ENCODE data around the gene LRMDA. TPM values are rescaled to one million over a fixed set of nuclear protein-coding genes. Genes with fewer than 3 reads are reported as not detected.

LRMDA gene
- total RNA-seq, 1 donor from 2014 or later, result 17.1 TPM

DNA sequence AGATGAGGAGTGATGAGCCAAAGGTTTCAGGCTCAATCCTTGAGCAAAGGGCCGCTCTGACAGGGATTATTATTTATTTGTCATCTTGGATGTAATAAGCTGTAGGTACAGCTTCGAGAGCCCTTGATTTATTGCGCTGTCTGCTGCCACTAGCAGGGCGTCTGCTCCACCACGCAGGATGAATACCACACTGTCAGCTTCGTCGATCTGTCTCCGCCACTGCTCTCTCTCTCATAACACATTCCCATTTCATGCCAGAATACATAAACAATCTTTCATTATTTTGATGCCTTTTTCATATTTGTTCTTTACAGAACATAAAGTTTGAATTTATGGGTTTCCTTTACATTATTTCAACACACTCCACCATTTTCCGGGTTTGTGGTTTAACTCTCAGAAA lies 276.6 kb downstream of the LRMDA start:
- DNase-seq (ENCODE audit: low spot score), result no peak

DNA sequence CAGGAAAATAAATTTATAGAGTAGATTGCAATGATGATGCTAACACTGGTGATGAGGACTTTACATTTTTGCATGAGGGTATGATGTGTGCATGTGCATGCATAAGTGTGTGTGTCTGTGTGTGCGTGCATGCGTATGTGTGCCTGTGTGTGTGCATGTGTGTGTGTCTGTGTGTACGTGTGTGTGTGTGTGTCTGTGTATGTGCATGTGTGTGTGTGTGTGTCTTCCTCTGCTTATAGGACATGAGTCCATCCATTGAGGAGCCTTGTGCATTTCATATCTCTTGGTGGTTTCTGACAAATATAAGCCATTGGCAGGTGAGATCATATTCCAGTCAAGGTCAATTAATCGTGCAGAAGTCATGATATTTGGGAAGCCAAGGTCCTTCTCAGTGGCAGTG lies 277.8 kb downstream of the LRMDA start:
- DNase-seq (ENCODE audit: low spot score), result no peak

DNA sequence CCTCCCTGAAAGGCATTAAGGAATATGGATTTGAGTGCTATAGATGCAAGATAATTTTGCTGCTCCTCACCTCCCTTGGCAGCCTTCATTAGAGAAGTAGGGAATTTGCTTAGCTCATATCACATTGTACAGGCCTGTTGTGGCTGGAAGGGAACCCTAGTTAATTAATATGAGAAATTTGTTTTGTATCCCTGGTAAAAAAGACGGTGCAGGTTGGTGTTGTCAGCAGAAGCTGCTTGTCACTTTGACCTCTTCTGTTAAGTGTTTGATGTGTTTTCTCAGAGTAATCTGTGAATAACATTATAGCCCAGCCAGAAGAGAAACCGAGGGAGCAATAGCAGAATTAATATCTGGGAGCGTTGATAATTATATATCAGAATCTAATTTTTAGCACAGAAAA lies 278.4 kb downstream of the LRMDA start:
- DNase-seq (ENCODE audit: low spot score), result no peak

DNA sequence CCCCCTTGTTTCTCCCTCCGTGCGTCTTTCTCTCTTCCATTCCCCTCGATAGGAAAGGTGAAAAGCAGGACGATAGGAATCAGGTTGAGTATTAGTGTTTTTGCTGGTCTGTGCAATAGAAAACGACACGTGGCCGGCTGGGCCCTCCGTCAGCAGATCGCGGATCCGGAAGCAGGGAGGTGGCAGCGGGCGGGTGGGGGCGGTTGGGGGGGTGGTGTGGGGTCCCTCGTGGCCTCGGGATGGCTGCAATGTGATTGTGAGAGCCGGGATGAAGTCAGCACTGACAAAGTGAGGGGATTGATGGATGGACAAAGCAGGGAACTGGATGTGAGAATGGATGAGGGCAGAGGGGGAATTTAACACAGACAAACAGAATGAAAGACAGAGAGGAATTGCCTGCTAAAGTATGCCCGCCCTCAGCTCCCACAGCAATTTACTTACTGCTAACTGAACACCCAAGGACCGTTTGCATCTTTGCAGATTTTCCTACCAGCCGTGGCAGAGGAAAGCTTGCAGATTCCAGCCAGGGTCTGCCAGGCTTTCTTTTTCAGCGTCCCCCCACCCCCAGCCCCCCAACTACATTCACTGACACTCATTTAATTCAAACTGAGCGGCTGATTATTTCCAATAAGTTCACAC lies 280.9 kb downstream of the LRMDA start:
- no peak for DNase-seq (ENCODE audit: low spot score)

DNA sequence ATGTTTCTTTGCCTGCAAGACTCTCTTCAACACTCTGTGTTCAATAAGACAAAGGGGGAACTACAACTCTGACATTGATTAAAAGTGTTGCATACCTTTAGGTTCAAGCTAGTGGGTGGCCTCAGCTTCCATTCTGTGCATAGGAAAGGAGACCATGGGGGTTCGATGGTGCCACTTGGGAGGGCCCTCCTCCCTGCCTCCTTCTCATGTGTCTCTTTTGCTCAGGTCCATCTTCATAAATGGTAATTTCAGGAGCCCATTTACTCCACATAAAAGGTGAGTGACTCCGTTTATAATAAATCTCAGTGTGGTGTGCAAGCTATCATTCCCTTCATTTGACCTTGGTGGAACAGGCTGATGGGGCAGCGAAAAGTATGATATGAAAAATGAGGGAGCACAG lies 285.1 kb downstream of the LRMDA start:
- no peak for DNase-seq (ENCODE audit: low spot score)

DNA sequence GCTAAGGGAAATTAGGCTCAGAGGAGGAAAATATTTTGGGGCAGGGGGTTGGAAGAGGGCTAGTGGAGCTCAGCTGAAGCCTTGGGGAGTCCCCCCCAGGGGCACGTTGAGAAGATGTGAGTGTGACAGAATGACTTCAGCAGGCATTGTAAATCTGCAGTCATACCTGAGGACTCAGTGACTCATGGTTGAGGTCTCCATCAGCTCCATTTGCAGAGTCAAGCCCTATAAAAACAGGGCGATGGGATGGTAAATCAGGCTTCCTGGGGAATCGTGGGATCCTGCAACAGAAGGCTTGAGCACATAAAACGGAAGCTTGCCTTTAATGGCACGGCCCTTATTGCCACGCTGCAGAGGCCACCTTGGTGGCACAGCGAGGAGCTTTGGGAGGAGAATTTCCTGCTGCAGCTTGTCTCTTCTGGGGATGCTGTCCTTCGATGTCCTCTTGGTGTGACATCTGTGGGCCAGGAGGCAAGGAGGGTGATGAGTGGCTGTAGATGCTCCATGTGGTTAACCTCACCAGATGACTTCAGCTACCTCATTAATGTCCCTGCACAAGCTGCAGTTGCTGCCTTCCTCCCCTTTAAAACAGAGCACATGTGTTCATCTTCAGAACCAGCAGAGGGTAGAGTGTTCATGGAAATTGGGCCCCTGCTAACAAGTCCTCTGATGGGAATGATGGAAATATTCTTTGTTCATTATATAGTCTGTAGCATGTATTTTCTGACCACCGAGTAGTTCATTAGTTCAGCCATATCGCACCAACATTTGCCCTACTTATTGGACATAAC lies 285.9 kb downstream of the LRMDA start:
- DNase-seq (ENCODE audit: low spot score), result no peak

DNA sequence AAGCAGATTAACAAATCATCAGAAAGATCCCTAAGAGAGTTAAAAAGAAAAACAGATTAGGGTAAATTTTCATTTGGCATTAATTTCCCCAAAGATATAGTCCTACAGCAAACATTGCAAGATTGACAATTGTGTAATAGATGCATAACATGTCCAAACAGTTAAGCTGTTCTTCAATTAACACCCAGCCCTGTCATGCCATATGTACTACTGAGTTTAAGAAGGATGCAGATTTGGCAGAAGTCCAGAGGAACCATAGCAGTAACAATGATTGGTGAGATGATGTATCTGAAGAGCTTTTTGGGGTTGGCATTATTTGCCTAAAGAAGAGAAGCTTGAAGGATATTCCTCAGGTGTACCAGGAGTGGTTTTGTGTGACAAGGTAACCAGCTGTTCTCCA lies 287.6 kb downstream of the LRMDA start:
- DNase-seq (ENCODE audit: low spot score), result no peak

DNA sequence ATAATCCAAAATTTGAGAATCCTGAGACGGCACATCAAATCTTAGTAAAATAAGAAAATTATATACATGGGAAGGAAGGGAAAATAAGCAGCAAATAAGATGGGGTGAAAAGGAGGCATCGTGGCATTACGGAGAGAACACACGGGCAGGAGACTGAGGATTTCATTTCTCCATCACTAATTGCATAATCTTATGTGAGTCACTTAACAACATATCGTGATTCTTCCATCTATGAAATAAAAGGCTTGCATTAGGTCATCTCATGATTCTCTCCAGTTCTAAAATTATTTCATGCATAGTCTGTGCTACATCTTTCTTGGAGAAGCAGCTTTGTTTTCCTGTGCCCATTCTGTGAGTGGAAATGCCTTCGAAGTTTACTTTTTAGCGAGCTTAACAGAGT lies 288.7 kb downstream of the LRMDA start:
- DNase-seq (ENCODE audit: low spot score), result no peak

DNA sequence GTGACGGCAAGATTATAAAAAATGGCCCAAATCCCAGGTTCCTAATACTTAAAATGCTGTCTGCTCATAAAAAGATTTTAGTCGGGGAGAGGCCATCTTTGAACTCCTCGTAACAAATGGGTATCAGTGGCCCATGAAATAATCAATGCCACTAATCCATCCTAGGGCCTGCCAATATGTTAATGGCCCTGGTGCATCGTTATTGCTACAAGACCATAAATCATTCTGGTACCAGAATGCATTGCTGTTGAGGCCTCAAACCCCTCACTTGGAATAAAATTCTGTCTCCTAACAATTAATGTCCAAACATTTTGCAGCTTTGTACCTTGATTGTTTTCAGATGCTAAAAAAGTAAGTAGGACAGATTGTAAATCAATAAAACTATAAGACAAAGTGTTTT lies 290.6 kb downstream of the LRMDA start:
- DNase-seq (ENCODE audit: low spot score), result no peak

DNA sequence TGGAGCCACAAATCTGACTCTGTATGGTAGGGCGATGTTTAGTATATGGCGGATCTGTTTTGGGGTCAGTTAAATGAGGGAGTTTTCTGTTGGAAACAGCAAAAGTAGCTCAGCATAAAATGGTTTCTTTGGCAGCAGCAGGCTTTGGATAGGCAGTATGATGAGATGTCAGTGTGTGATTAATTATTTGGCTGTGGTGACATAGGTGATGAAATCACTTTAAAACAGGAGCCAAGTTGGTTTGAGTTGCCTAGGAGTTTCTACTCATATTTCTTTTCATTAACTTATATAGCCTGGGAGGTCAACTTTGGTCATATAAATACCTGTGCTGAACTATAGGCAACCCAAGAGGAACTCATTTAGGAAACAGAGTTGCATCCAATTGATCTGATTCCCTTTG lies 291.2 kb downstream of the LRMDA start:
- DNase-seq (ENCODE audit: low spot score), result no peak

DNA sequence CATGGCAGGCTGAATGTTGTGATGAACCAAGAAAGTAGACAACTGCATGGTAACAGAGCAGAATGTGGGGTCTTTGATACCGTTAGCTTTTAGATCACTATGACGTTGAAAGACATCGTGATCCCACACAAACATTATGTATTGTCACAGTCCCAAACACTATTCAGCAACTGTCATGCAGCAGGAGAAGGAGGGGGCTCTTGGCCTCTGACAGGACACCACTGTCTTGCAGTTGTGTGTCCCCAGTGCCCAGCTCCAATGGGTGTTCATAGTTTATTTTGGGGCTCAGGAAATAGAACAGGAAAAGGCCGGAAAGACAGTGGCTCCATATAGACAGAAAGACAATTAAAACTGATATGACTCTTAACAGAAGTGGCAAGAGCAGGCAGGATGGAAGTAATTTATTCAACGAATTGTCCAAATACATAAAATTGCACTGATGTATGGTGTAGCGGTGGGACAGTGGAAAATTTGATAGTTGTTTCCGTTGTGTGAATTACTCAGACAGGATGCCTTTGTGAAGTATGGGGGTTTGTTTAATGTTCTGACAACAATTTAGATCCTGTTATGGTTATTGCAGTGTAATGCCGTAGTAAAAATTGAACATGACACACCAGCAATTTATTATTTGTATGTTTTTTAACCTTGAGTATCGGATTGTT lies 292.0 kb downstream of the LRMDA start:
- DNase-seq (ENCODE audit: low spot score), result no peak

DNA sequence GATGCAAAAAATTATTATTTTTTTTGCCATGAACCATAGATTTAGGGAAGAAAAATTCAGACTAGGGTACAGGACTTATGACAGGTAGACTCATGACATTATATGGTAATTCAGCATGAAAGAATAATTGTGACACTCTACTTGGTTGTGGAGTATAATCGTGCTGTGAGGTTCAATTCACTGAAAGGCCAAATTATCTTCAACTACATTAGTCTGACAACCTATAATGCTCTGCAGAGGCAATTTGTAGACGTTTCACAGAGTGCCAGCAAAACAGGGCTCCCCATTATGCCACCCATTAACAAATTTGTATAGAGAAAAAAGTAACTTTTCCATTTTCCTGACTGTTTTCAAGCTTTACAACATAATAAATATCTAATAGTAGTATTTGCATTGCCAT lies 292.6 kb downstream of the LRMDA start:
- DNase-seq (ENCODE audit: low spot score), result no peak

DNA sequence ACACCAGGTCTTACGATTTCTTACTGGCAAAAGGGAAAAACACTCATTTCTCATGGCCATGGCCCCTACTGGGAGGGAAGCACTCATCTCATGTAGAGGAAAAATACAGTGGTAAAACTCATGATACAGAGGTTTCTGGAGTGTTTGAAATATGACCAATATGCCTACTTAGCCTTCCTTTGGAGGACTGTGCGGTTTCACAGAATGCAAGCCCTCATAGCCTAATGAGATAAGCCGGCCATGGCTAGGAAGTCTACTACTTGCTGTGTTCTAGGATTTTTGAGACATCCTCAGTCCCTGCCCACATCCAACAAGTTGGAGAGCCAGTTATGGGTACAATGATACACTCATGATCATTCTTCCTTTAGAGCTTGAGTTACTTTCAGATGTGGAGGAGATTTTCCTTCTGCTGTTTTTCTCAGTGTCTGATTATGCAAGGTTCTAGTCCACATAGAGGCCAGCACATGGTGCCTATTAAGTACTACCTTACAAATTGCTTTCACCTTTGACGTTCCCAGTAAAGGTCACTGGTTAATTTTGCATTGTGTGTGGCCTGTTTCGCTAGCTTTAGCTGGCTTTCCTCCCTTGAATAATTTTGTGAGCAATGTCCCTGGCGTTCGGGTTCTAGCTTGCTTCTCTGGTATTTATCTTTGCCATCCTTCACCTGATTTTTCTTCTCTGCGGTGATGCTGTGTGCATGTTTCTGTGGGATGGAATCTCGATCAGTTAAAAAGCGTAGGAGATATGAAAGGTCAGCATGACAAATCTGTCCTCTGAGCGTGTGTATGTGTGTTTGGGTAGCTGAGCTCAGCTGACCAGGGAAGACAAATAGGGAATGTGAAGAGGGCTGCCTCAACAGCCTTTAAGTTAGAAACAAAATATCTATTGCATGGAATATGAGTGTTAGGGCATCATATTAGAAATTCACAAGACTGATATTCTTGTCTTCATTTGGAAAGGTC lies 295.4 kb downstream of the LRMDA start:
- DNase-seq (ENCODE audit: low spot score), result no peak

DNA sequence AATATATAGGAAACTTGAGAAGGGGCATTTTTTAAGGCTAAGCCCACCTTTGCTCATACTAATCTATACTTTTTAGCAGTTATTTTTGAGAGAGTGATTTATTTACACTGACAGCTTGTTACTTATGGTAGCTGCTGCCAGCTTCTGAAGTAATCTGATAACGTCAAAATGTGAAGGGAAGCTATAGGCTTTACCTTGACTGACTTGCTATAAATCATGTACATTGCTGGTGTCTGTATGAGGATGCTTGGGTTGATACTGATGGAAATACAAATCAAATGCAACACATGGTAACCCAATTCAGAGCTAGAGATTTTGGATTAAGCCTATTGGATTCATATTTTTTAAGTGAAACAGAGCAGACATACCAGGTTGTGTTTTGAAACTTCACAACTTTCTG lies 299.4 kb downstream of the LRMDA start:
- DNase-seq (ENCODE audit: low spot score), result no peak

DNA sequence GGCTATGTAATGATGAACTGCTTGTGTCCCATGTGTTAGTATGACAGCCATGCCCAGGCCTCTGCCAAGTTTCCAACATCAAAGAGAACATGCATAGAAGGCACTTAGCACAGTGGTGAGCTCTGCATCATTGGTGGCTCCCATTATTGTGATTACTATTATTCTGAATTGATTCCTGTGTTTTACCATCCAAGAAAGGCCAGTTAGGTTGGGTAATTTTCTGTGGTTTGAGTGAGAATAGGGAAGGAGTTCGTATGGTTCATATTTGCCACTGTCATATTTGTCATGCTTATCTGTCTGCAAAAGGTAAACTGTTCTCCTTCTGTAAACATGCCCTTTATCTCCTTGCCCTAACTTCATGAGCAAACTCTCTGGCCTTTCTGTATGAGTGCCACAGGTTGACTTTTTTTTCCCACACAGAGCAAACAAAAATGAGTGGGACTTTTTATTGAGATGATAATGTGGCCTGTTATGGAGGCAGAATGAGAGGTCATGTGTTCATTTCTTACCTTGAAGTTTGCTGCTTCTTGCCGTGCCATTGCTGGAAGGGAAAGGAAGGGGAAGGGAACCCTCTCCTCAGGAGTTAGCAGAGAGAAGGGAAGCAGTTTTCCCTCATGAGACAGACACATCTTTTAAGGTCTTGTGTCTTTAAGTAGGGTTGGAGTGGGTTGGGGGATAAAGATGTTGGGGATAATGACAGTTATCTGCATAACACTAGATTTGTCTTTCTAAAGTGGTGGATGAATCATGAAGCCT lies 301.9 kb downstream of the LRMDA start:
- no peak for DNase-seq (ENCODE audit: low spot score)

DNA sequence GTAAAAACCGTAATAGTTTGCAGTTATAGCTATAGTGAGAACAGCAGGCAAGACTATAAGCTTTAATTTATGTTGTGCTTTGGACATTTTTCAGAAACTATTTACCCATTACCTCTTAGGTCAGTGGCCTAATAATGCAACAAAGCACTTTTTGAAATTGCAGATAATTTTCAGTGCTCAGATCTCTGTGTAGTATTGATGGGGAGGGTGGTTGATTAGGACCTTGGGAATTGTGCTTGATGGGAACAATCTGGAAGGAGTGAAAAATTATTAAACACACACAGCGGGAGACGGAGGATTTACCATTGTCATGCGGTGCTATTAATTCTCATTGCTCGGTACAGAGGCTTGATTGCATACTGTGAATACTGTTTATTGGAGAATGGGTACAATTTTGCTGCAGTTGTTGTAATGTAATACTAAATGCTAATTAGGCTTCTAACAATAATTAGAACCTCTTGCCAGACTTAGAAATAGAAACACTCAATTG lies 304.8 kb downstream of the LRMDA start:
- no peak for DNase-seq (ENCODE audit: low spot score)

DNA sequence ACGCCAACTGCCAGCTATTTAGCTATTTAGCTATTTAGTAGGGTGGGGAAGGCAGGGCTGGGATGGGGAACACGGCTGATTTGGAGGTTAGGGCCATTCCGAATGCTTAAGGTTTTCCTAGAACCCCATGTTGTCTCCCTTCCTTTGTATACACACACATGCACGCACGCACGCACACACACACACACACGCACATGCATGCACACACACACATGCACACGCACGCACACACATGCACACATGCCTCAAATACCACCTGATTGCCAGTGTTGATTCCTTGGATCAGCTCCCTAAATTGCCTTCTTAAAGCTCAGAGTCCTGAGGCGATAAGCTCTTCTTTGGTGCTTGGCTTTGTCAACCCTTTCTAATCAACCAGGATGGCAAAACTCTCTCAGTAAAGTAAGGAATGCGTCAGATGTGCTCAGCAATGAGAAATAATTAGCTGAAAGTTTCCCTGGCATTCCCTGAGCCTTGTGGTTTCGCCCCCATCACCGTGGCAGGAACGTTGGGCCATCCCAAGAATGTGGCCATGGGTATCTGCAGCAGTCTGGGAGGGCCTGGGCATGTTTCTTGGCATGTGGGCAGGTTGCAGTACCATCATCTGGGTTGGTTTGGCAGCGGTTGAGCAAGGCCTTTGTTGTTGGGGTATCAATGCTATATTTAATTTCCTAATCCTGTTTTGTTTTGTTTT lies 305.6 kb downstream of the LRMDA start:
- no peak for DNase-seq (ENCODE audit: low spot score)

DNA sequence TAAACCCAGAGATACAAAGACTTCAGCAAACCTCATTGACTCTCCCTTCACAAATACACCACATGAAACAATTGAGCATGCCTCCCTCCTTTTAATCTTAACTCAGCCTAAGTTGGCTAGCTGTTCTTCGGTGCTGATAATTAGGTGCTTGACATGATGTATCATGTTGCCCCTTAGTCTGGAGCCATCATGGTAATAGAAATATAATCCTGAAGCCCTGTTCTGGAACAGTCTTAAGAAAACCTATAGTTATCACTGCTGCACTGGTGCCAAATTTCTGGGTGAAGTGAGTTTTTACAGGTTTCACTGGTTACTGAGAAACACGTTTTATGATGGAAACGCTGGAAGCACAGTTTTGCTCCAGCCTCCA lies 306.1 kb downstream of the LRMDA start:
- DNase-seq (ENCODE audit: low spot score), result no peak

DNA sequence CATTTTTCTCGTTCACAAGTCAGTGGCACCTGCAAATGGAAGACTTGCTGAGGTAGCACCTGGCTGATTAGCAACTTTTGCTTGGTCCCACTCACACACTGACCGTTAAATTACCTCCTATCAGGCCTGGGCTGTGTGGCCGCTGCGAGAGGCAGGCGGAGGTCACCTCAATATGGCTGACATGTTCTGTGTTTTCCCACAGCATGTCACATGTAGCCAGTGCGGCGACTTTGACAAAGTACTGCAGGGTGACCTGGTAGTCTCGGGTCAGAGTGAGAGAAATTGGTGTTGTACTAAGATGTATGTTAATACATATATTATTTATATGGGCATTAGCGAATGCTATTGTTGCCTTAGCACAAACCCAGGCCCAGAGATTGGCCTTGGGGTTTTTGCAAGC lies 307.5 kb downstream of the LRMDA start:
- DNase-seq (ENCODE audit: low spot score), result no peak

DNA sequence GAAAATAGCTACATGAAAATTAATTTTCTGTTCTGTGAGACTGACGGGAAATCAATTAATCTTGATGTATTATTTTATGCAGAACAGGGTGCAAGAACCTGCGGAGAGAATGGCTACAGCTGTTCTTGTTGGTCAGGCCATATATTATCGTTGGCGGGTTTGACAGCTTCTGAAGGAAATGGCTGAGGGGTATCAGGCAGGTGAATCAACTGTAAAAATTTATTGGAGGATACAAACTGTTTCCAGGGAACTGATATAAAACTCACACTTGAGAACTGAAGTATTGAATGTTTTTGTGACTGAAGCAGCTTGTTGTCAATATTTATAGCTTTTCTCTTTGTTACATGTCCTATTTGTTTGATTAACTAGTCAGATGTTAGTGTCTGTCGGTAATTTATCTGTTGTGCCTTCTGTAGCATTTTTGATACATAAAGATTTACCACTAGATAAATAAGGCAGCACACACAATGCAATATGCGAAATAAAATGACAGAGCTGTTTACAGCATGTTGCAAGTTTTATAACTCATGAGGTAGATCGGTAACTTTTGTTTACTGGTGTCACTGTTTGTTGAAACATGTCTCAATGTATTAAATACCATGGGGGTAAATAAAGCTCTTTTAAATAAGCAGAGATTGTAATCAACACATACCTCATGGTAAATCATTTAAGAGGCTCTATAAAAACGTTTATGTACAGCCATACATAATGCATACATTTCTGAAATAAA lies 308.2 kb downstream of the LRMDA start:
- no peak for DNase-seq (ENCODE audit: low spot score)

Measured in mucosa of gallbladder (tissue), 1 donor.